CD4-positive, CD25-positive, alpha-beta regulatory T cell (primary cell): ENCODE data around the gene ADCY10. TPM values are rescaled to one million over a fixed set of nuclear protein-coding genes. Genes with fewer than 3 reads are reported as not detected.

Experiments
- ATAC-seq, 2 donors: fragments of 150-1000 bp; cut with Tn5 transposase; one replicate each; pipeline ENCODE4 v1.10.0; 2021; ENCODE audit warnings: low read depth in 2 of 2, moderate number of reproducible peaks in 2 of 2, moderate library complexity in 1 of 2
- DNase-seq, 3 donors: peaks; one replicate each; pipeline versions ENCODE4 v3.0.0 to v3.0.0-alpha.2; 2012 to 2022; ENCODE audit warnings: mixed read lengths in 1 of 3
- H3K27ac ChIP-seq: one replicate; pipeline ENCODE4 v1.7.0; 2013; ENCODE audit warnings: mild to moderate bottlenecking, low read length; ENCODE audit not compliant: insufficient read depth, poor library complexity, severe bottlenecking
- H3K27me3 ChIP-seq: one replicate; pipeline ENCODE4 v1.7.0; 2013; ENCODE audit warnings: low read length; ENCODE audit not compliant: control insufficient read depth, insufficient read depth
- H3K36me3 ChIP-seq: one replicate; pipeline ENCODE4 v1.7.0; 2013; ENCODE audit warnings: mild to moderate bottlenecking, low read length, moderate library complexity; ENCODE audit not compliant: control insufficient read depth, insufficient read depth
- H3K4me1 ChIP-seq: 2 replicates; pipeline ENCODE4 v1.7.0; 2013; ENCODE audit warnings: mild to moderate bottlenecking, low read length; ENCODE audit not compliant: insufficient read depth, control insufficient read depth, poor library complexity, severe bottlenecking
- H3K4me3 ChIP-seq: one replicate; pipeline ENCODE4 v1.7.0; 2013; ENCODE audit warnings: low read depth, mild to moderate bottlenecking, low read length, moderate library complexity
- H3K9me3 ChIP-seq, 2 experiments: 1 replicate in 1 of 2; 2 replicates in 1 of 2; pipeline ENCODE4 v1.7.0; 2013; ENCODE audit warnings: low read length in 2 of 2, mild to moderate bottlenecking in 1 of 2, moderate library complexity in 1 of 2; ENCODE audit not compliant: control insufficient read depth in 2 of 2
- H3K27ac Mint-ChIP-seq, 3 donors: one replicate each; pipeline ENCODE4 v1.8.0; 2020 to 2022; ENCODE audit warnings: mild to moderate bottlenecking in 3 of 3, mixed read lengths in 3 of 3, moderate library complexity in 2 of 3
- H3K27me3 Mint-ChIP-seq: one replicate; pipeline ENCODE4 v1.8.0; 2022; ENCODE audit warnings: mild to moderate bottlenecking, mixed read lengths
- H3K36me3 Mint-ChIP-seq: one replicate; pipeline ENCODE4 v1.8.0; 2020; ENCODE audit warnings: mixed read lengths
- H3K4me1 Mint-ChIP-seq, 4 donors: one replicate each; pipeline ENCODE4 v1.8.0; 2020 to 2022; ENCODE audit warnings: mixed read lengths in 4 of 4, mild to moderate bottlenecking in 1 of 4
- H3K4me3 Mint-ChIP-seq, 4 donors: one replicate each; pipeline ENCODE4 v1.8.0; 2020 to 2022; ENCODE audit warnings: mild to moderate bottlenecking in 4 of 4, mixed read lengths in 4 of 4, moderate library complexity in 3 of 4
- H3K9me3 Mint-ChIP-seq, 7 donors: one replicate each; pipeline ENCODE4 v1.8.0; 2020 to 2022; ENCODE audit warnings: mixed read lengths in 7 of 7, mild to moderate bottlenecking in 3 of 7, moderate library complexity in 2 of 7
- polyA plus RNA-seq, 4 donors: library from polyadenylated mRNA; unstranded; fragments of 300-500 nt; fragmentation: Illumina TruSeq; gene quantifications; one replicate each; pipeline ENCODE4 v1.2.3, GENCODE V29; 2021
- total RNA-seq: library from RNA; stranded (reverse); gene quantifications from one replicate; pipeline ENCODE4 v1.2.3, GENCODE V29; 2022

Gene ADCY10
- total and polyA plus RNA-seq, 5 donors from 2014 or later: 0.10 TPM; not detected in 4

DNA sequence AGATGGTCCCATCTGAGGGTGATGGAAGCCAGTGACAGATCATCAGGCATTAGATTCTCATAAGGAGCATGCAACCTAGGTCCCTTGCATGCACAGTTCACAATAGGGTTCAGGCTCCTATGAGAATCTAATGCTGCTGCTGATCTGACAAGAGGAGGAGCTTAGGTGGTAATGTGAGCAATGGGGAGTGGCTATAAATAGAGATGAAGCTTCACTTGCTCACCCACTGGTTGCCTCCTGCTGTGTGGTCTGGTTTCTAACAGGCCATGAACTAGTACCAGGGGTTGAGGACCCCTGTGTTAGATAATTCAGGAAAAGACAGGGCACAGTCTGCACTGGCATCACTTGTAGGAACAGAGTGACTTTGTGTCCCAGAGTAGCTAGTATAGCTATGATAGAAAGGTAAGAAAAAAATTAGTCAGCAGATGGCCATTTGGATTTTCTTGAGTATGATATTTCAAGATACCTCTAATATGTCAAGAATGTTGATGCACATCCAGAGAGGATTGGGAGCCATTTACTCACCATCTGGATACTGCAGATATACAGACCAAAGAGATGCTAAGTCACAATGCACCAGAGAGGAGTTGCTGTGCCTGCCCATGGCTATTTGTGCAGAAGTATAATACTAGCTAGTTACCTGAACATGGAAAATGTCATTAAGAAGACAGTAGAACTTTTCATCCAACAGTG is 53.6 kb downstream of the ADCY10 start:
- Histone ChIP-seq H3K9me3 (no peaks in the 10 kb centered on the region), H3K4me1 (no peaks in the 10 kb centered on the region), H3K27ac (no peak overlapping the region), H3K36me3 (no peaks in the 10 kb centered on the region), H3K4me3 (no peak overlapping the region), H3K27me3 (no peaks in the 10 kb centered on the region)
- Mint-ChIP-seq H3K4me1 (no peaks in the 10 kb centered on the region), H3K36me3 (no peaks in the 10 kb centered on the region), H3K27me3 (peaks cover 5% of the 10 kb centered on the region), H3K4me3 (no peak overlapping the region), H3K9me3 (no peaks in the 10 kb centered on the region), H3K27ac (no peak overlapping the region)
- DNase-seq (no peak), ATAC-seq (no peak)

DNA sequence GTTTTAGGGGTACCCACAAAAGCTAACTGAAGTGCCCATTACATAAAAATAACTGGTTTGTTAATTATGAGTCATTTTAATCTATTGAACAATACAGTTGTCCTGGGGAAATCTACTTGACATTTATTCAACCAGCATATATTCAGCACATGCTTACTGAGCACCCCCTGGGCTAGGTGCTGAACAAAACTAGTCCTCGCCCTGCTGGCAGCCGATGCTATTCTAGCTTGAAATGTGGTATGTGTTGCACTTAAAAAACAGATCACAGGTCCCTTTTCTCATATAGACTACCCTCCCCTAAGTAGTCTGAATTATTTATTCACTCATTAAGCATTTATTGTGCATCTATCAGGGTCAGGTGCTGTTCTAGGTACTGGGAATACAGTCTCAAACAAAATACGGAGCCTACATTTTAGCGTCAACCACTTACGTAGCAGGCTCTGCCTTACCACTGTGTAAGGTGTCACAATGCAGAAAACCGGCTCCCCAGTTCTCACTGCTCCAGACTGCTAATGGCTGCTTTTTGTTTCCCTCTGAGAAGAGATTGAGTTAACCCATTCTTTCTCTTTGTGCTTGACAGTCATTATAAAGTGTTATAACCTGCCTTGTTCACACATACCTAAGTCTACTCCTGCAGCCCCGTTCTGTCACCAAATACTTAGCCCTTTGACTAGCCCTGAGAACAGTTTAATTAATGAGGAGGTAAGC is 57.1 kb downstream of the ADCY10 start:
- no peaks in the 10 kb centered on the region for H3K4me1 Mint-ChIP-seq
- no peaks in the 10 kb centered on the region for H3K27me3 ChIP-seq
- ATAC-seq: no peak
- no peaks in the 10 kb centered on the region for H3K36me3 ChIP-seq
- no peaks in the 10 kb centered on the region for H3K36me3 Mint-ChIP-seq
- no peak overlapping the region for H3K27ac Mint-ChIP-seq
- DNase-seq: no peak
- no peak overlapping the region for H3K27ac ChIP-seq
- no peaks in the 10 kb centered on the region for H3K4me1 ChIP-seq
- no peaks in the 10 kb centered on the region for H3K9me3 ChIP-seq
- no peaks in the 10 kb centered on the region for H3K9me3 Mint-ChIP-seq
- no peak overlapping the region for H3K4me3 ChIP-seq
- H3K27me3 Mint-ChIP-seq: peaks cover 5% of the 10 kb centered on the region
- no peak overlapping the region for H3K4me3 Mint-ChIP-seq

DNA sequence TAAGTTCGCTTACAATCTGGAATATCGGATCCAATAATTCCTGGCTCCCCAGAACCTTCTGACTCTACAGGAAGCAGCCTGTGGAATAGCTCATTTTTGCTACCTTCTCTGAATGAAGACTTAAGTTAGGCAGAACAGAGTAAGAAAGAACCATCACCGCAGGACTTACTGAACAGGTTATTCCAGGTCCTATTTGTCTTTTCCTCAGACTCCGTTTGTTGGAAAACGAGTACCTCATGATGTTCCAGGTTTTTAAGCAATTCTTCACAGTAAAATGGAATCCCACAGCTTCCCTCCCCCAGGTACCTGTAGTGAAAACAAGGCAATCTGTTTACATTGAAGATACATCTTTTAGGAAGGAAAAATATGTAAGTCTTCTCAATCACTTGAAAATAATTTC is 59.8 kb downstream of the ADCY10 start:
- H3K27ac ChIP-seq: no peak overlapping the region
- Mint-ChIP-seq H3K4me3 (no peak overlapping the region), H3K27ac (no peak overlapping the region), H3K9me3 (peaks cover 0 to 1% (median 0%) of the 10 kb centered on the region in 7 donors), H3K27me3 (peaks cover 5% of the 10 kb centered on the region), H3K4me1 (no peaks in the 10 kb centered on the region), H3K36me3 (peaks cover 5% of the 10 kb centered on the region)
- H3K27me3 ChIP-seq: no peaks in the 10 kb centered on the region
- H3K4me3 ChIP-seq: no peak overlapping the region
- ATAC-seq (no peak), DNase-seq (no peak)
- no peaks in the 10 kb centered on the region for H3K36me3 ChIP-seq
- H3K4me1 ChIP-seq: no peaks in the 10 kb centered on the region
- H3K9me3 ChIP-seq: no peaks in the 10 kb centered on the region

DNA sequence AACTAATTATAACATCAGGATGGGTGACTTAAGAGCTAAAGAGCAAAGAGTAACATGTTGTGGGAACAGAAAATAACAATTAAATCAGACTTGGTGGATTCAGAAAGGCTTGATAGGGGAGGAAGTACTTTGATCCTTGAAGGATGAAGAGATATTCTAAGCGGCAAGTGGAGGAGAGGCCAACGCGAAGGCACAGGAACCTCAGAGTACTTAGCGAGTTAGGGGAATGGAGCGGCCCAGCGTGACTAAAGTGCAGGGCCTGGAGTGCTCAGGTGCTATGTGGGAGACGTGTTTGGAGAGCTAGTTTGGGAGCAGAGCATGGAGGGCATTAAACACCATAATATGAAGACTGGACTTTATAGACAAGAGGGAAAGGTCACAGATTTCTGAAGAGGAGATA is 64.3 kb downstream of the ADCY10 start:
- Histone ChIP-seq H3K36me3 (no peaks in the 10 kb centered on the region), H3K4me3 (no peak overlapping the region), H3K4me1 (no peaks in the 10 kb centered on the region), H3K27ac (no peak overlapping the region), H3K9me3 (no peaks in the 10 kb centered on the region), H3K27me3 (no peaks in the 10 kb centered on the region)
- peaks cover 0 to 1% (median 0%) of the 10 kb centered on the region in 7 donors for H3K9me3 Mint-ChIP-seq
- H3K36me3 Mint-ChIP-seq: peaks cover 5% of the 10 kb centered on the region
- DNase-seq (no peak), ATAC-seq (no peak)
- no peak overlapping the region for H3K27ac Mint-ChIP-seq
- H3K27me3 Mint-ChIP-seq: no peaks in the 10 kb centered on the region
- H3K4me1 Mint-ChIP-seq: no peaks in the 10 kb centered on the region
- no peak overlapping the region for H3K4me3 Mint-ChIP-seq

DNA sequence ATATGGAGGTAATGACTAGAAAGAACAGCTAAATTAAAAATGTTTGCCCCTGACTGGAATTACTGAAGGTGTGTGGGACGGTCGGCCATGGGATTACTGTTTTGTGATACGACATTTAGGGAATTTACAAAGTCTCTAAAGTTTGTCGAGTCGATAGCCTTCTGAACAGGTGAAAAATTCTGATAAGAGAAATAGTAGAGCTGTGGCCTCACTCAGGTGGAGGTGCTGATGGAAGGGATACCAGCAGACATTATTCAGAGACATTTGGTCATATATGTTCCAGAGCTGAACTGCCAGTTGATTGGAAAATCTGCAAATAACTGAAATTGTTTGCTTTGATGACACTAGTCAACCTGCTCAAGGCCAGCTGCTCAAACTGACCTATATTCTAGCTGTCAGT is 71.1 kb downstream of the ADCY10 start:
- Mint-ChIP-seq H3K4me3 (no peak overlapping the region), H3K36me3 (no peaks in the 10 kb centered on the region), H3K4me1 (no peaks in the 10 kb centered on the region), H3K9me3 (no peaks in the 10 kb centered on the region), H3K27me3 (peaks cover 7% of the 10 kb centered on the region), H3K27ac (no peak overlapping the region)
- DNase-seq (no peak), ATAC-seq (no peak)
- Histone ChIP-seq H3K4me1 (no peaks in the 10 kb centered on the region), H3K4me3 (no peak overlapping the region), H3K27me3 (peaks cover 5% of the 10 kb centered on the region), H3K9me3 (no peaks in the 10 kb centered on the region), H3K36me3 (no peaks in the 10 kb centered on the region), H3K27ac (no peak overlapping the region)

DNA sequence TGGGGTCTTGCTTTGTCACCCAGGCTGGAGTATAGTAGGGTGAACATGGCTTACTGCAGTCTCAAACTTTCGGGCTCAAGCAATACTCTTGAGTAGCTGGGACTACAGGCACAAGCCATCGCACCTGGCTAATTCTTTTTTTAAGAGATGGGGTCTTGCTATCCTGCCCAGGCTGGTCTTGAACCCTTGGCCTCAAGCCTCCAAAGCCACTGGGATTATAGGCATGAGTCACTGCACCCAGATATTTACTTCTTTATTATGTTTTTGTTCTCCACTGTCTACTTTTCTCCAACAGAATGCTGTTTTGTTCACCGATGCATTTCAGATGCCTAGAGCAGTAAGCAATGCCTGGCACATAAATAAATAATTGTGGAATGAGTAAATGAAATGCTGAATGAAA is 72.4 kb downstream of the ADCY10 start:
- Mint-ChIP-seq H3K36me3 (no peaks in the 10 kb centered on the region), H3K27me3 (peaks cover 7% of the 10 kb centered on the region), H3K4me1 (no peaks in the 10 kb centered on the region), H3K27ac (no peak overlapping the region), H3K4me3 (no peak overlapping the region), H3K9me3 (no peaks in the 10 kb centered on the region)
- Histone ChIP-seq H3K27me3 (peaks cover 5% of the 10 kb centered on the region), H3K36me3 (no peaks in the 10 kb centered on the region), H3K4me1 (no peaks in the 10 kb centered on the region), H3K27ac (no peak overlapping the region), H3K9me3 (no peaks in the 10 kb centered on the region), H3K4me3 (no peak overlapping the region)
- ATAC-seq: no peak
- no peak for DNase-seq

DNA sequence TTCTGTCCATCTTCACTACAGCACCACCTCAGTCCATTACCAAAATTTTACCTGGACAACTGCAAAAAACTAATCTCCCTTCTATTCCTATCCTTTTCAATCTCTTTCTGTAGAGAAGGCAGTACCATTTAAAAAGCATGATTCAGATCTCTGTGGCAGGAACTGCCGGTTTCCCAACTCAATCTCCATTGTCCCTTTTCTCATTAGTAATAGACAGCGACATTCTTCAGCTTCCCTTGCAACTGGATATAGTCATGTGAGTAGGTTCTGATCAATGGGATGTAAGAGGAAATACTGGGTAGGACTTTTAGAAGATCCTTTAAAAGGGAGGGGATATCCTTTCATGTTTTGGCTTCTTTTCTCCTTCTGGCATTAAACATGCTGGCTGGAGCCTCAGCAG is 74.9 kb downstream of the ADCY10 start:
- H3K9me3 ChIP-seq: no peaks in the 10 kb centered on the region
- no peaks in the 10 kb centered on the region for H3K4me1 ChIP-seq
- Mint-ChIP-seq H3K4me1 (peaks cover 0 to 4% (median 0%) of the 10 kb centered on the region in 4 donors), H3K9me3 (no peaks in the 10 kb centered on the region), H3K27ac (no peak overlapping the region), H3K36me3 (no peaks in the 10 kb centered on the region), H3K27me3 (peaks cover 7% of the 10 kb centered on the region), H3K4me3 (no peak overlapping the region)
- no peak overlapping the region for H3K4me3 ChIP-seq
- peaks cover 5% of the 10 kb centered on the region for H3K27me3 ChIP-seq
- DNase-seq (no peak), ATAC-seq (no peak)
- H3K36me3 ChIP-seq: no peaks in the 10 kb centered on the region
- H3K27ac ChIP-seq: no peak overlapping the region

DNA sequence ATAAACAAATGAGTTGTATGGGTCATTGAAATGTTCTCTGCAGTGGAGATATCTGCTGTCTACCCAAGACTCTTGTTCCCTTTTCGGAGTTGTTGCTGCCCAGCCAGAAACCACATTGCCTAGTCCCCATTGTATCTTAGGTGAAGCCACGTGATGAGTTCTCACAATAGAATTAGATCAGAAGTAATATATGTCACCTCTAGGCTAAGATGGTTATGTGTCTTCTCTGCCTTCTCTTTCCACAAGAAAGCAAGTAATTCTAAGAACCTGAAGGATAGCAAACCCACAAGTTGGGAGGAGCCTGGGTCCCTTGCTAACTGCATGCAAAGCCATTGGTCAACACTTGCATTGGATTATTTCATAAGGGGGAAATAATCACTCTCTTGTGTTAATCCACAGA is 76.6 kb downstream of the ADCY10 start:
- Mint-ChIP-seq H3K4me3 (no peak overlapping the region), H3K36me3 (no peaks in the 10 kb centered on the region), H3K9me3 (no peaks in the 10 kb centered on the region), H3K27me3 (peaks cover 7% of the 10 kb centered on the region), H3K27ac (no peak overlapping the region), H3K4me1 (peaks cover 0 to 4% (median 0%) of the 10 kb centered on the region in 4 donors)
- Histone ChIP-seq H3K4me3 (no peak overlapping the region), H3K4me1 (no peaks in the 10 kb centered on the region), H3K27ac (no peak overlapping the region), H3K9me3 (no peaks in the 10 kb centered on the region), H3K27me3 (peaks cover 5% of the 10 kb centered on the region), H3K36me3 (no peaks in the 10 kb centered on the region)
- peak in 1 of 3 donors; percentile 29 for DNase-seq
- ATAC-seq: no peak
